Osteoblast (primary cell): ENCODE measurements around the gene DRD4. TPM values are rescaled to one million over a fixed set of nuclear protein-coding genes. Genes with fewer than 3 reads are reported as not detected.
A peak's percentile ranks its signal among the peaks of the same experiment; 100 is the strongest.

Experiments used
- DNase-seq: peaks from one replicate; pipeline ENCODE4 v3.0.0; 2011; ENCODE audit warnings: low spot score, mixed read lengths; ENCODE audit not compliant: insufficient read length; ENCODE audit errors: missing footprints
- H2AFZ ChIP-seq: 2 replicates; pipeline ENCODE4 v1.6.0; 2011; ENCODE audit warnings: mild to moderate bottlenecking, low read length
- H3K27ac ChIP-seq: 2 replicates; pipeline ENCODE4 v1.5.1; 2011; ENCODE audit warnings: mild to moderate bottlenecking, low read depth, low read length, moderate library complexity
- H3K27me3 ChIP-seq: 2 replicates; pipeline ENCODE4 v1.6.0; 2012; ENCODE audit warnings: mild to moderate bottlenecking, control low read depth, inconsistent platforms, low read length, moderate library complexity; ENCODE audit not compliant: insufficient read depth
- H3K36me3 ChIP-seq: 2 replicates; pipeline ENCODE4 v1.5.1; 2011; ENCODE audit warnings: mild to moderate bottlenecking, low read length, control low read depth, moderate library complexity; ENCODE audit not compliant: insufficient read depth
- H3K4me1 ChIP-seq: 2 replicates; pipeline ENCODE4 v1.5.1; 2011; ENCODE audit warnings: mild to moderate bottlenecking, low read length, control low read depth, moderate library complexity; ENCODE audit not compliant: insufficient read depth
- H3K4me2 ChIP-seq: 2 replicates; pipeline ENCODE4 v1.6.0; 2011; ENCODE audit warnings: mild to moderate bottlenecking, low read length; ENCODE audit not compliant: insufficient read depth
- H3K4me3 ChIP-seq: fragments of 200-600 bp; sonication (generic); 3 replicates; pipeline ENCODE4 v1.5.1; 2012; ENCODE audit warnings: mild to moderate bottlenecking, low read length, inconsistent platforms; ENCODE audit not compliant: insufficient read depth
- H3K79me2 ChIP-seq: 2 replicates; pipeline ENCODE4 v1.6.0; 2012; ENCODE audit warnings: mild to moderate bottlenecking, low read length, control low read depth, inconsistent platforms; ENCODE audit not compliant: insufficient read depth
- H3K9me3 ChIP-seq: 2 replicates; pipeline ENCODE4 v1.5.1; 2011; ENCODE audit warnings: low read depth, low read length, control low read depth
- H4K20me1 ChIP-seq: 2 replicates; pipeline ENCODE4 v1.6.0; 2012; ENCODE audit warnings: mild to moderate bottlenecking, low read length, control low read depth; ENCODE audit not compliant: insufficient read depth
- CTCF ChIP-seq: IDR thresholded peaks from 2 replicates; pipeline ENCODE4 v1.5.1; 2011; ENCODE audit warnings: mild to moderate bottlenecking, low read depth, low read length, moderate library complexity; ENCODE audit errors: extremely low read depth
- total RNA-seq: library from RNA; depleted of rRNA; stranded (reverse); fragments of >200 nt; gene quantifications from 2 replicates; pipeline ENCODE4 v1.2.3, GENCODE V29; 2012

The DRD4 gene
- total RNA-seq, 1 donor: not detected

- no peak overlapping the region for H2AFZ ChIP-seq
- no peak overlapping the region for H3K4me3 ChIP-seq
- no peak for TF ChIP-seq CTCF
Observed at GRCh38 chr11:665704-666281, 28.7 kb downstream of the DRD4 start.

DNA sequence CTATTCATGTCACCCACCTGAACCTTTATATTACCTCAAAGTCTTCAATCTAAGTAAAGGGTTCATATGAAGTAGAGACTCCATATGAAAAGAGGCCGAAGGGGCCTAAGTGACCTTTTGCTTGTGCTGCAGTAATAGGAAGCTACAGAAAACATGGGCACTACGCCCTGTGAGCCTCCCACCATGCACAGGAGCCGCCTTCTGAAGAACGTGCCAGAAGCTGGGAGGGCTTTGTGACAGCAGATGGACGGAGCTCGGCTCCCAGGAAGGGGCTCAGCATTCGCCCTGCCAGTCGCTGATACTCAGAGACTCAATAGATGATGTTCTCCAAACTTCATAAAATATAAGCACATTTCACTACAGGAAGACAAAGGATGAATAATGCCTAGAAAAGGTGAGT is 36.8 kb downstream of the DRD4 start:
- Histone ChIP-seq H3K4me3 (no peak overlapping the region), H3K27me3 (no peaks in the 10 kb centered on the region), H2AFZ (no peak overlapping the region), H4K20me1 (peaks cover 3% of the 10 kb centered on the region), H3K27ac (no peak overlapping the region), H3K79me2 (no peaks in the 10 kb centered on the region), H3K36me3 (peaks cover 39% of the 10 kb centered on the region), H3K4me2 (no peak overlapping the region), H3K4me1 (no peaks in the 10 kb centered on the region), H3K9me3 (no peaks in the 10 kb centered on the region)
- no peak for TF ChIP-seq CTCF
- no peak for DNase-seq

More at GRCh38 chr11:665704-666281, 28.7 kb downstream of the DRD4 start:
- H3K36me3 ChIP-seq: peaks cover 17% of the 10 kb centered on the region
- H3K9me3 ChIP-seq: no peaks in the 10 kb centered on the region
- no peaks in the 10 kb centered on the region for H3K4me1 ChIP-seq
- DNase-seq: peak; percentile 86
- peaks cover 4% of the 10 kb centered on the region for H3K79me2 ChIP-seq
- H4K20me1 ChIP-seq: peaks cover 8% of the 10 kb centered on the region
- H3K4me2 ChIP-seq: no peak overlapping the region
- no peaks in the 10 kb centered on the region for H3K27me3 ChIP-seq
- H3K27ac ChIP-seq: no peak overlapping the region

GRCh38 chr11:674406-674805 is 37.3 kb downstream of the DRD4 start:
- DNase-seq: no peak
- Histone ChIP-seq H3K27ac (no peak overlapping the region), H3K79me2 (no peaks in the 10 kb centered on the region), H2AFZ (no peak overlapping the region), H3K27me3 (no peaks in the 10 kb centered on the region), H4K20me1 (peaks cover 3% of the 10 kb centered on the region), H3K4me3 (no peak overlapping the region), H3K4me2 (no peak overlapping the region), H3K9me3 (no peaks in the 10 kb centered on the region), H3K36me3 (peaks cover 43% of the 10 kb centered on the region), H3K4me1 (no peaks in the 10 kb centered on the region)
- TF ChIP-seq CTCF: no peak

DNA sequence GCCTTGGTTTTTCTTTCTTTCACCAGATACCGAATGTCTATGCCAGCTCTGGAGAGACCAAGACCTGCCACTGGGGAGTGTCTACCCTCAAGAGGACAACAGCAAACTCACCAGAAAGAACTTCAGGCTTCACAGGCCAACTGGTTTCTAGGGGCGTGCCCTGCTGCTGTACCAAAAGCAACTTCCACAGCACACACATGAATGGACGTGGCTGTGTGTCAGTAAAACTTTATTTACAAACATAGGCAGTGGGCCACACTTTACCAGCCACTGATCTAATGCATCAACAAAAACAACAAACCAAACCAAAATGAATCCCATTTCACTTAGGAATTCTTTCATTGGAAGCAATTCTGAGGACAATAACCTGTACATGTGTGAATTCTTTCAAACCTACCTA is 41.2 kb downstream of the DRD4 start:
- Histone ChIP-seq H4K20me1 (no peaks in the 10 kb centered on the region), H3K4me2 (no peak overlapping the region), H3K36me3 (peaks cover 42% of the 10 kb centered on the region), H3K4me3 (no peak overlapping the region), H3K9me3 (no peaks in the 10 kb centered on the region), H3K27me3 (no peaks in the 10 kb centered on the region), H2AFZ (no peak overlapping the region), H3K27ac (no peak overlapping the region), H3K4me1 (no peaks in the 10 kb centered on the region), H3K79me2 (no peaks in the 10 kb centered on the region)
- peak; percentile 41 for DNase-seq
- TF ChIP-seq CTCF: no peak
